Measurements from ENCODE around the gene FLVCR1. TPM values are rescaled to one million over a fixed set of nuclear protein-coding genes. Genes with fewer than 3 reads are reported as not detected.
A peak's percentile ranks its signal among the peaks of the same experiment; 100 is the strongest.

FLVCR1 gene
- total and polyA plus RNA-seq, 9 of the 15 experiments (the other 6 are each of a cell fraction or from before 2014, with no cell fraction given) = 5.2 to 18.0 (median 12.5) TPM

DNA sequence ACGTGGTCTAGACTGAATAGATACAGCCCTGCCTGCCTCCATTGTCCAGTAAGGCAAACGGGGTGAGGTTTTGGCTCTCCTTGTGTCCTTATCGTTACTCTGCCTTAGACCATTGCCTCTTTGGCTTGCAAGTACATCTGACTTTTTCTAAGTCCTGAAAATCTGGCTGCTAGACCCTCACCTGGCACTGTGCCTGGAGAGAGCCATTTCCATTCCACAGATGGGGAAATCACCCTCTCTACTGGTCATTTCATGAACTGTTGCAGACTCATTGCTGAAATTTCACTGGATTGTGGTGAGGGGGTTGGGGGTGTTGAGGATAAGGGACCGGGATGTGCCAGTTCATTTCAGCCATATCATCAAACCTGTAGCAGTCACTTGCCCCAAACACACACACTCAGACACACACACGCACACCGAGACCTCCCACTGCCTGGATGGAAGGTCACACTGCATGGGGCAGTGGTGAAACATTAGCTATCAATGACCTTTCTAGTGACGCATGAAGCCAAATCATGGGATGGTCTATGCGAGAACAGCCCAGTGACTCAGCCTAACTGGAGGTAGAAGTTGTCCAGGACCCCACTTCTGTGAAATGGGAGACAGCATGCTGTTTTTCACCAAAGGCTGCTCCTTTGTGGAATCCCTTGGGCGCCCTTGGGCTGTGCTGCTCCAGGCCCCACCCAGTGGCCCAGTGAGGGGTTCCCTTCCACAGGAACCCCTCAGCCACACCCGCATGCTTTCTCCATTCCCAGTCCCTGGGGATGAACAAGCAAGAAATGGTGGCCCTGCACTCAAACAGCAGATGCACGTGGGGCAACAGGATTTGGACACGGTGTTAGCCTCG, 57.4 kb downstream of the FLVCR1 start (continued):
- TF ChIP-seq CSDE1 (IDR thresholded peaks at IDR 0.05) = no peak
- TF ChIP-seq SRF (CRISPR knock-in tag; IDR thresholded peaks at IDR 0.05) = no peak
- TF ChIP-seq ZNF79 (CRISPR knock-in tag; IDR thresholded peaks at IDR 0.05; ENCODE audit: low read depth) = no peak
- no peak for TF ChIP-seq ILK (tag; IDR thresholded peaks at IDR 0.05; ENCODE audit: borderline replicate concordance, low read depth)
- no peak for TF ChIP-seq ZNF444 (CRISPR knock-in tag; IDR thresholded peaks at IDR 0.05)
- TF ChIP-seq XRCC5 (IDR thresholded peaks at IDR 0.05; ENCODE audit: low read depth, low read length) = no peak
- peak; percentile 51; the same call in 1 of the 2 replicates for TF ChIP-seq SMC3 (conservative IDR thresholded peaks at IDR 0.05; ENCODE audit: insufficient read depth, low read depth, low read length)
- TF ChIP-seq ZNF311 (CRISPR knock-in tag; IDR thresholded peaks at IDR 0.05) = no peak
- TF ChIP-seq ZNF217 (CRISPR knock-in tag; IDR thresholded peaks at IDR 0.05) = no peak
- no peak; the same call in 1 of the 2 replicates for TF ChIP-seq MAX (CRISPR knock-in tag; IDR thresholded peaks at IDR 0.05)
- no peak for TF ChIP-seq RCOR1 (IDR thresholded peaks at IDR 0.05; ENCODE audit: borderline replicate concordance in 1 of 2, low read depth in 2 of 2, low read length in 2 of 2)
- TF ChIP-seq RAD21 (CRISPR knock-in tag; conservative IDR thresholded peaks at IDR 0.05 in 1 of 2, IDR thresholded peaks at IDR 0.05 in 1 of 2) = peak; percentile 55 to 89
- TF ChIP-seq LCOR (CRISPR knock-in tag; IDR thresholded peaks at IDR 0.05) = no peak
- TF ChIP-seq PRMT5 (CRISPR knock-in tag; IDR thresholded peaks at IDR 0.05) = no peak
- no peak for TF ChIP-seq ZFX (CRISPR knock-in tag; IDR thresholded peaks at IDR 0.05)
- TF ChIP-seq ZNF133 (CRISPR knock-in tag; IDR thresholded peaks at IDR 0.05) = no peak
- TF ChIP-seq PHF21A (IDR thresholded peaks at IDR 0.05; ENCODE audit: borderline replicate concordance, low read depth) = no peak
- no peak for TF ChIP-seq ARID3A (IDR thresholded peaks at IDR 0.05; ENCODE audit: borderline replicate concordance, low read depth, low read length)
- TF ChIP-seq JUNB (CRISPR knock-in tag; conservative IDR thresholded peaks at IDR 0.05) = no peak
- no peak for TF ChIP-seq RHOXF2B (CRISPR knock-in tag; conservative IDR thresholded peaks at IDR 0.05)
- no peak for TF ChIP-seq MEF2D (tag; conservative IDR thresholded peaks at IDR 0.05; ENCODE audit: low read depth)
- TF ChIP-seq HES1 (IDR thresholded peaks at IDR 0.05; ENCODE audit: low read depth) = no peak
- no peak for TF ChIP-seq MAFG (tag; conservative IDR thresholded peaks at IDR 0.05)
- no peak for TF ChIP-seq SFPQ (IDR thresholded peaks at IDR 0.05; ENCODE audit: low read depth, low read length)
- TF ChIP-seq KDM1A (IDR thresholded peaks at IDR 0.05) = no peak
